Stimulated activated CD4-positive, alpha-beta T cell treated with anti-CD3 and anti-CD28 coated beads, Interleukin-12 subunit alpha, Interleukin-12 subunit beta, amount 100 ng/mL, for 48 hours (primary cell): Measurements from ENCODE around the gene ELF1.
"Not testable (repeated sequence)": the region's sequence is repeated elsewhere in the genome, so short reads cannot be mapped to it uniquely, and the experiment has no call there.

Experiments used
- DNase-seq, 3 donors: peaks; one replicate each; pipeline ENCODE4 v3.0.0-alpha.2; 2020; ENCODE audit warnings: low read depth in 2 of 3, low spot score in 1 of 3

Gene ELF1

GRCh38 chr13:41042419-41042818 lies 23.3 kb upstream of the ELF1 start:
- DNase-seq = not testable (repeated sequence)

DNA sequence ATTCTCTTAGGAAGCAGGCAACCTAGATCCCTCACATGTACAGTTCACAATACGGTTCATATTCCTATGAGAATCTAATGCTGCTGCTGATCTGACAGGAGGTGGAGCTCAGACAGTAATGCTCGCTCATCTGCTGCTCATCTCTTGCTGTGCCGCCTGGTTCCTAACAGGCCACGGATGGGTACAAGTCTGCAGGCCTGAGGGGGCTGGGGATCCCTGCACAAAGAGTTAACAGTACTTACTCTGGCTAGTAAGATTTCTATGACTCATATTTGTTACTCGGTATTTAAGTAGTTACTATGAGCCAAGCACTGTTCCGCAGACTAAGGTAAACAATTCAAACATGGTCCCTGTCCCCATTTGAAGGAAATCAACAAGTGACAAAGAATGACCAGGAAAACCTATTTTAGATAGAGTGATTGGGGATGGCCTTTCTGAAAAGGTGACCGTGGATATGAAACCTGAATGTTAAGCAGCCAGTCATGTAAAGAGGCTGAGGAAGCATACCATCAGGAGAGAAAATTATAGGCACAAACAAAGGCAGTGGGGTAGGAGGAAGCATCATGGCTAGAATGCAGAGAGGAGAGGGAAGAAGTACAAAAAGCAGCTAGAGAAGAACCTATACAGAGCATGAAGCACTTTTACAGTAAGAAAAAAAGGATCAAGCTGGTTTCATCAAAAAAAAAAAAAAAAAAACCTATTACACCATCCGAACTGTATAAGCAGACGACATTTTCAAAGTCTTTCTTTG lies 21.6 kb upstream of the ELF1 start:
- no peak for DNase-seq

DNA sequence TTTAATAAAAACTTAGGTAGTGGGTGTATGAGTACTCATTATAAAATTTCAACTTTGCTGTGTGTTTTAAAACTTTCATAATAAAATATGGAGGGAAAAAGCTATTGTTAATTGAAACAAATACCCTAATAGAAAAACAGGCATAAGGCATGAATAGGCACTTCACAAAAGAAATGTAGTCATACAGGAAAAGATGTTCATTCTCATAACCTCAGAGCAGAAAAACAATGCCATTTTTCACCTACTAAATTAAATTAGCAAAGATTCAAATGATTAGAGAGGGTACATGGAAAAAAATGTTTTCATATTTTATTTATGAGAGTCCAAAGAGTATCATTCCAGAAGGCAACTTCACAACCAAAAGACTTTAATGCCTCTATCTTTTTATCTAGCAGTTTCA lies 20.6 kb upstream of the ELF1 start:
- no peak for DNase-seq

- DNase-seq = not testable (repeated sequence)
Measured at GRCh38 chr13:41036557-41036956, 17.4 kb upstream of the ELF1 start.

- DNase-seq = no peak
Measured at GRCh38 chr13:41034881-41035280, 15.8 kb upstream of the ELF1 start.

DNA sequence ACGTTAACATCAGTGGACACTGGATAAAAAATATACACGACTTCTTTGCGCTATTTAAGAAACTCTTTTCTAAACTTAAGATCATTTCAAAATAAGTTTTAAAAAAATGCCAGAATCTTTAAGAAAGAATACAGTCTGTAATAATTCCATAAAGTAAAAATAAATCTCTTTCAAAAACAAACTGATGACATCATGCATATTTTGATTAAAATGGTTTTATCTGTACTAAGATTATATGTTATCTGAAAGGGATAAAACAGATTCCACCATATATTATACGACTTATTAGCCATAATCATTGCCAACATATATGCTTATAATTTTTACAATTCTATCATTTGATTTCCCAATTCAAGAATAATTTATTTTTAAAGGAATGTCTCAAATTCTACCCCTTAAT lies 15.3 kb upstream of the ELF1 start:
- DNase-seq = no peak

DNA sequence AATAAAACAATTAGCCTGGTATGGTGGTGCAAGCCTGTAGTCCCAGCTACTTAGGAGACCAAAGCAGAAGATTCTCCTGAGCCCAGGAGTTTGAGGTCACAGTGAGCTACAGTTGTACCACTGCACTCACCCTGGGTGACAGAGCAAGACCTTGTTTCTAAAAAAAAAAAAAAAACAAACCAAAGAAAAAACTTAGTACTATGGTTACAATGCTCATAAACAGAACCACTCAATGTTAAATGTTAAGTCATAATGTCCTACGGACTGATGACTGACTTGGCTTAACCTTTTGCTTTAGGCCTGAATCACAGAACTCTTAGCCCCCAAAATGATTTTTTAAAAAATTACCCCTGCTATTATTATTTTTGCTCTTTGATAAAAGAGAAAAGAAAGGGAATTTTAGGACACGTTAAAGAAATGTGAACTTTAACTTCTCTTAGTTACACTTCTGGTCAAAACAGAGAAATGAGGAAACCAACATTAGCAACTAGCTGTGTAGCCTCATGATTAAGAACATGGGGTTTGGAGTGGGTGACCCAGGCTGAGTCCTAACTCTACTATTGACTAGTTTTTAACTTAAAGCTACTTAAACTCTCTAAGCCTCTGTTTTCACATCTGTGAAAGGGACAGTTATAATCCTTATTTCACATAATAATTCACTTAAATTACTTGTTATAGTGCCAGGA lies 13.7 kb upstream of the ELF1 start:
- no peak for DNase-seq

- DNase-seq = no peak
Measured at GRCh38 chr13:41029629-41030028, 10.5 kb upstream of the ELF1 start.

DNA sequence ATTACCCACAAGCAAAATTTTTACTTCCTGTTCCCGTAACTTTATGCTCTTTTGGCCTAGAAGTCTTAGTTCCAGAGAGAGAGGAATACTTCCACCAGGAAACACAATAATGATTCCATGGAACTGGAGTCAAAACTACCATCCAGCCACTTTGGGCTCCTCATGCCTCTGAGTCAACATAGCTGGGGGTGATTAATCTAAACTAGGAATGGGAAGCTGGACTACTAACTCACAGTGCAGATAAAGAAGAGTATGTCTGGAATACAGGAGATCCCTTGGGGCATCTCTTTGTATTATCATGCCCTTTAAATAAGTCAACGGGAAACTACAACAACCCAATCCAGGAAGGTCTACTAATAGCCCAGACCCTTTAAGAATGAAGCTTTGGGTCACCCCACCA lies 8.9 kb upstream of the ELF1 start:
- no peak for DNase-seq

GRCh38 chr13:41026788-41027187 lies 7.7 kb upstream of the ELF1 start:
- no peak for DNase-seq

DNA sequence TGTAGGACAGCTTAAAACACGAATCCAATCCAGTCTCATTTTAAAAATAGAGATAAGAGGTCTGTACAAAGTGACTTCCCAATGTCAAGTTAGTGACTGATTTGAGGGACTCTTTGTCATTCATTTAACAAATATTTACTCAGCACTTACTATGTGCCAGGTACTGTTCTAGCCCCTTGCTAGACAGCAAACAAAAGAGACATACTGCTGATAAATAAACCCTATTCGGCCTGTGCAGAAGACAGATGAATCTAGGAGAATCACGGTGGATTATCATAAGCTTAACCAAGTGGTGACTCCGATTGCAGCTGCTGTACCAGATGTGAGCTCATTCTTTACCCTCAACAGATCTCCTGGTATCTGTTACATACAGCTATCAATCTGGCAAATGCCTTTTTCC lies 6.4 kb upstream of the ELF1 start:
- no peak for DNase-seq

- no peak for DNase-seq
Measured at GRCh38 chr13:41019578-41020347, 647 bp upstream of the ELF1 start.

DNA sequence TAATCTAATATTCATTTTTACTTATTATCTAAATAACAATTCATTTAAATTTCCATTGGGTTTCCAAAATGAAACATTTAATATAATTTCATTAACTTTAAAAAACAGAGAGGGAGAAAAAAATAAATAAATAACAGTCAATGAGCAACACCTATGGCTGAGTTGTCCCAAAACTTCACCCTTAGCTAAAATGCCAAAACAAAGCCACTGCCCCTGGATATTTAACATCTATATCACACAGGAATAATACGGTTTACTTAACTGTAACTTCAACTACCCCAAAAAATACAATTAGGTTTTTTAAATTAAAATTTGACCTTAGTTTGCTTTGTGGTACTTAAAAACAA lies 541 bp downstream of the ELF1 start:
- no peak for DNase-seq

DNA sequence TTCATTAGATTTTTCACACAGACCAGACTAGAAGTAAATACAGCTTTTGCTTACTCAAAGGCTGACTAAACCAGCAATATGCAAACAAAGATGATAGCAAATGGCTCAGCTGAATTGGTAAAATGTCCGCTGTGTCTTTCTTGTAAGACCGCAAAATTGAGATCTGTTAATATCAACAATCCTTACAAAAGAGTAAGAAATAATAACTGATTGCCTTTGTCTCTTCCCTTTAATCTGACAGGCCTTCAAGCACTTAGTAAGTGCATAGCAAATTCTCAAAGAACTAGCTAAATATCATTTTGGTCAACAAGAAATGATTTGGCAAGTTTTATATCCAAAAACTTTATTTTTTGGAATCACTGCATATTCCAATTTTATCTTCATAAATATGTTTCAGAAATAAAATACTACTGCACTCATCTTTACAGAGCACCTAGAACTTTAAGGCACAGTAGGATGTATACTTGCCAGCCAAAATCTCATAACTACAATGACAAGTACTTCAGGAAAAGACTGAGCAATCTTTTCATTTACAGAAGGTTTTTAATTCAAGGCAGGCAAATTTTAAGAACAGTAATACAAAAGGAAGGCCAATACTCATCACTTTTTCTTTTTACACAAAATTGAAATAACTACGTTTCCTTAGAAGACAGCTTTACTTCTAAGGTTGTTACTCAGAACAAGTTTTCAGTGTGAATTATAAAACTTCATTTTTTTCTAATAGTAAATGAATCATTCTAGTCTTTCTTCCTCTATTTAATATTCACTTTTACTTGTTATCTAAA lies 1.1 kb downstream of the ELF1 start:
- DNase-seq = no peak

DNA sequence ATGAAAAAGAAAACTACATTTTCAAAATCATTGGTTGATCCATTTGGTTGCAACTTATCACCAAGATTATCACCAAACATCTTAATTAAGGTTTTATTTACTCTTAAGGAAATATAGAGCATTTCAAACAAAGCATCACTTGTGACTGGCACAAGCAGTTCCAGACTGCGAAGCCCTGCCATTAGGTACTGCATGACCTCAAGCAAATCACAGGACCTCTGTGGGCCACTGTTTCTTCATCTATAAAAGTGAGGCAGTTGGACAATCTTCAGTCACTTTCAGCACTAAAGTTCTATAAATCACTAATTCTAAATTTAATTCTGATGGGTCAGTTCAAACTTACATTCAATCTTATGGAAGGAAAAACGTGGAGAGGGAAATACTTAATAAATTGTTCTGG lies 2.0 kb downstream of the ELF1 start:
- peak in 1 of 3 donors; percentile 7 for DNase-seq

DNA sequence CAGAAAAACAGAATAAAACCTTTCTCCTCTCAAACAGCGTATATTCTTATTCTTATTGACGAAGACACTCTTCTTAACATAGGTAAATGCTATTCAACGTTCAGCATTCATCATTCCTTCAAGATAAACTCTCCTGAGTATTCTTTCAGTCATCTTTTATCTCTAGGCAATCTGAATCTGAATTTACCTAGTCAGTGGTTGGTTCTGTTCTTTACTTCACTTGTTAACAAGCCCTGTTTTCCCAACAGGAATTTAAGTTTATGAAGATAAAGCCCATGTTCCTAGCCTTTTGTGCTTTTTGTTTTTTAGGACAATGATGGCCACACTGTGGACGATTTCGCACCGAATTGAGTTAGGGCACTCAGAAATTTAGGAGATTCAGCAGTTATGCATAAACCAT lies 3.2 kb downstream of the ELF1 start:
- no peak for DNase-seq

- DNase-seq = no peak
Measured at GRCh38 chr13:41013835-41014234, 5.3 kb downstream of the ELF1 start.

DNA sequence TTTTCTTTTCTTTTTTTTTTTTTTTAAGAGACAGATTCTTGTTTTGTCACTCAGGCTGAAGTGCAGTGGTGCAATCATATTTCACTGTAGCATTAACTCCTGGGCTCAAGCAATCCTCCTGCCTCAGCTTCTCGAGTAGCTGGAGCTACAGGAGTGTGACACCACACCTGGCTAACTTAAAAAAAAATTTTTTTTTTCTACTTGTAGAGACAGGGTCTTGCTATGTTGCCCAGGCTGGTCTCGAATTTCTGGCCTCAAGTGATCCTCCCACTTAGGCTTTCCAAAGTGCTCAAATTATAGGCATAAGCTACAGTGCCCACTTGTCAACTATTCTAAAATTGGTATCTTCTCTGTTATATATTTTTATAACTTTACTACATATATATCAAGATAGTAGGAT lies 6.6 kb downstream of the ELF1 start:
- DNase-seq = no peak

GRCh38 chr13:41011382-41011956 lies 7.6 kb downstream of the ELF1 start:
- DNase-seq = no peak

GRCh38 chr13:41008349-41008980 lies 10.7 kb downstream of the ELF1 start:
- DNase-seq = no peak

DNA sequence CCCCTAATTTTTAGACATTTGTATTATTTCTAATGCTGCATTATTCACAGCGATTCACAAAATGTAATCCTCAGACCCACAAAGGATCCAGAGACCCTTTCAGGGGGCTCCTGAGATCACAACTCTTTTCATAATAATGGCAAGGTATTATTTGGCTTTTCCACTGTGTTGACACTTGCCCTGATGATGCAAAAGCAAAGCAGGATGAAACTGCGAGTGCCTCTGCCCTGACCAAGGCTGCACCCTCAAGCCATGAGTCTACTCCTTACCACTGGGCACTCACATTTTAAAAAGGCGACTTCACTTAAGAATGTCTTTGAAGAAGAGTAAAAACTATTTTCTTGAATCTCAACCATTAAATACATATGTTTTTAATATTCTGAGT lies 11.4 kb downstream of the ELF1 start:
- no peak for DNase-seq
